HG02588 (cell line): Measurements from ENCODE around the gene DRD4.
A peak's percentile ranks its signal among the peaks of the same experiment; 100 is the strongest.

Experiments used
- ATAC-seq: cut with Tn5 transposase; IDR thresholded peaks from one replicate; pipeline ENCODE4 v1.9.1; 2021; ENCODE audit warnings: mild to moderate bottlenecking, moderate library complexity; ENCODE audit not compliant: unreplicated experiment

The DRD4 gene

GRCh38 chr11:609341-609811 lies 27.7 kb upstream of the DRD4 start:
- no peak for ATAC-seq

- no peak for ATAC-seq
Measured at GRCh38 chr11:610146-610801, 26.8 kb upstream of the DRD4 start.

- ATAC-seq, result no peak
Measured at GRCh38 chr11:611001-611996, 25.8 kb upstream of the DRD4 start.

- no peak for ATAC-seq
Measured at GRCh38 chr11:612201-612960, 24.7 kb upstream of the DRD4 start.

- ATAC-seq, result no peak
Measured at GRCh38 chr11:612961-613300, 24.1 kb upstream of the DRD4 start.

- no peak for ATAC-seq
Measured at GRCh38 chr11:613369-613968, 23.6 kb upstream of the DRD4 start.

- ATAC-seq, result no peak
Measured at GRCh38 chr11:614021-614622, 22.9 kb upstream of the DRD4 start.

- ATAC-seq, result no peak
Measured at GRCh38 chr11:614623-615503, 22.2 kb upstream of the DRD4 start.

GRCh38 chr11:615504-616319 lies 21.4 kb upstream of the DRD4 start, which contains the start of gene IRF7:
IRF7 (minus strand) TSS chr11:615950; CDS start chr11:615364, 586 bp downstream.
- ATAC-seq, result peak; percentile 71

GRCh38 chr11:616320-617198 lies 20.5 kb upstream of the DRD4 start:
- no peak for ATAC-seq

- ATAC-seq, result no peak
Measured at GRCh38 chr11:617199-617911, 19.7 kb upstream of the DRD4 start.

GRCh38 chr11:617912-618682 lies 19.0 kb upstream of the DRD4 start:
- ATAC-seq, result no peak

GRCh38 chr11:618856-619627 lies 18.0 kb upstream of the DRD4 start:
- no peak for ATAC-seq

GRCh38 chr11:619628-620050 lies 17.4 kb upstream of the DRD4 start:
- no peak for ATAC-seq

GRCh38 chr11:620201-620600 lies 16.9 kb upstream of the DRD4 start:
- no peak for ATAC-seq
